Keratinocyte (primary cell): ENCODE results near the gene MOGAT1.

Experiments
- EZH2 ChIP-seq: IDR thresholded peaks from one replicate; pipeline ENCODE4 v1.6.1; 2012; ENCODE audit warnings: inconsistent platforms, mild to moderate bottlenecking, low read length, moderate library complexity
- TF ChIP-seq, protein P1 (sequence below), 3 experiments: IDR thresholded peaks in 1 of 3; conservative IDR thresholded peaks in 1 of 3; optimal IDR thresholded peaks in 1 of 3; 2 replicates in 2 of 3; 3 replicates in 1 of 3; pipeline versions ENCODE3 to v1.5.1; 2011; ENCODE audit warnings: low read length in 3 of 3, mild to moderate bottlenecking in 3 of 3, moderate library complexity in 2 of 3, control low read depth in 1 of 3, inconsistent platforms in 1 of 3; ENCODE audit not compliant: insufficient read depth in 2 of 3; ENCODE audit errors: extremely low read depth in 1 of 3

GRCh38 chr2:222651718-222652418 lies 19.6 kb upstream of the MOGAT1 start:
- TF ChIP-seq, protein P1, sequence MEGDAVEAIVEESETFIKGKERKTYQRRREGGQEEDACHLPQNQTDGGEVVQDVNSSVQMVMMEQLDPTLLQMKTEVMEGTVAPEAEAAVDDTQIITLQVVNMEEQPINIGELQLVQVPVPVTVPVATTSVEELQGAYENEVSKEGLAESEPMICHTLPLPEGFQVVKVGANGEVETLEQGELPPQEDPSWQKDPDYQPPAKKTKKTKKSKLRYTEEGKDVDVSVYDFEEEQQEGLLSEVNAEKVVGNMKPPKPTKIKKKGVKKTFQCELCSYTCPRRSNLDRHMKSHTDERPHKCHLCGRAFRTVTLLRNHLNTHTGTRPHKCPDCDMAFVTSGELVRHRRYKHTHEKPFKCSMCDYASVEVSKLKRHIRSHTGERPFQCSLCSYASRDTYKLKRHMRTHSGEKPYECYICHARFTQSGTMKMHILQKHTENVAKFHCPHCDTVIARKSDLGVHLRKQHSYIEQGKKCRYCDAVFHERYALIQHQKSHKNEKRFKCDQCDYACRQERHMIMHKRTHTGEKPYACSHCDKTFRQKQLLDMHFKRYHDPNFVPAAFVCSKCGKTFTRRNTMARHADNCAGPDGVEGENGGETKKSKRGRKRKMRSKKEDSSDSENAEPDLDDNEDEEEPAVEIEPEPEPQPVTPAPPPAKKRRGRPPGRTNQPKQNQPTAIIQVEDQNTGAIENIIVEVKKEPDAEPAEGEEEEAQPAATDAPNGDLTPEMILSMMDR (optimal IDR thresholded peaks at IDR 0.05 in 1 of 3, IDR thresholded peaks at IDR 0.05 in 1 of 3, conservative IDR thresholded peaks at IDR 0.05 in 1 of 3; ENCODE audit: extremely low read depth in 1 of 3, insufficient read depth in 2 of 3, low read length in 3 of 3): no peak
- no peak for TF ChIP-seq EZH2
